Activated naive CD8-positive, alpha-beta T cell treated with anti-CD3 and anti-CD28 coated beads, Interleukin-2, amount 50 U/mL, for 24 hours (primary cell): ENCODE measurements around the gene SDC1.
"Not testable (repeated sequence)": the region's sequence is repeated elsewhere in the genome, so short reads cannot be mapped to it uniquely, and the experiment has no call there.

Experiments used
- ATAC-seq: fragments of 150-1000 bp; cut with Tn5 transposase; one replicate; pipeline ENCODE4 v1.10.0; 2021
- DNase-seq: peaks from one replicate; pipeline ENCODE4 v3.0.0; 2021
- H3K27ac Mint-ChIP-seq: one replicate; pipeline ENCODE4 v1.8.0; 2021; ENCODE audit warnings: mild to moderate bottlenecking, mixed read lengths
- H3K27me3 Mint-ChIP-seq: one replicate; pipeline ENCODE4 v1.8.0; 2021; ENCODE audit warnings: mixed read lengths
- H3K36me3 Mint-ChIP-seq: one replicate; pipeline ENCODE4 v1.8.0; 2021; ENCODE audit warnings: low read depth, mixed read lengths
- H3K4me1 Mint-ChIP-seq: one replicate; pipeline ENCODE4 v1.8.0; 2021; ENCODE audit warnings: mixed read lengths
- H3K4me3 Mint-ChIP-seq: one replicate; pipeline ENCODE4 v1.8.0; 2021; ENCODE audit warnings: mild to moderate bottlenecking, moderate library complexity, mixed read lengths
- H3K9me3 Mint-ChIP-seq: one replicate; pipeline ENCODE4 v1.8.0; 2021; ENCODE audit warnings: mixed read lengths

The SDC1 gene

DNA sequence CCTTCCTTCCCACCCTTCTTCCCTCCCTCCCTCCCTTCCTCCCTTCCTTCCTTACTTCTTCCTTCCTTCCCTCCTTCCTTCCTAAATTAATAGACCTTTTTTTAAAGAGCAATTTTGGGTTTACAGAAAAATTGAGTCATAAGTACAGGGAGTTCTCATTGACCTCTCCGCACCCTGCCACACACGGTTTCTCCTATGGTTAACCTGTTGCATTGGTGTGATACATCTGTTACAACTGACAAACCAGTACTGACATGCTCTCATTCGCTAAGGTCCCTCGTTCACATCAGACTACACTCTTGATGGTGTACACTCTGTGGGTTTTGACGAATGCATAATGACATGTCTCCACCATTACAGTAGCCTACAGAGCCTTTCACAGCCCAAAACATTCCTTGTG is 11.6 kb upstream of the SDC1 start:
- Mint-ChIP-seq H3K4me3 (no peak overlapping the region), H3K36me3 (no peaks in the 10 kb centered on the region), H3K27ac (no peak overlapping the region), H3K9me3 (no peaks in the 10 kb centered on the region), H3K27me3 (peaks cover 13% of the 10 kb centered on the region), H3K4me1 (no peaks in the 10 kb centered on the region)
- no peak for DNase-seq
- no peak for ATAC-seq

GRCh38 chr2:20235655-20236305 is 10.8 kb upstream of the SDC1 start:
- H3K9me3 Mint-ChIP-seq = no peaks in the 10 kb centered on the region
- no peaks in the 10 kb centered on the region for H3K4me1 Mint-ChIP-seq
- no peaks in the 10 kb centered on the region for H3K36me3 Mint-ChIP-seq
- peaks cover 14% of the 10 kb centered on the region for H3K27me3 Mint-ChIP-seq
- no peak for ATAC-seq
- no peak for DNase-seq
- no peak overlapping the region for H3K4me3 Mint-ChIP-seq
- no peak overlapping the region for H3K27ac Mint-ChIP-seq

DNA sequence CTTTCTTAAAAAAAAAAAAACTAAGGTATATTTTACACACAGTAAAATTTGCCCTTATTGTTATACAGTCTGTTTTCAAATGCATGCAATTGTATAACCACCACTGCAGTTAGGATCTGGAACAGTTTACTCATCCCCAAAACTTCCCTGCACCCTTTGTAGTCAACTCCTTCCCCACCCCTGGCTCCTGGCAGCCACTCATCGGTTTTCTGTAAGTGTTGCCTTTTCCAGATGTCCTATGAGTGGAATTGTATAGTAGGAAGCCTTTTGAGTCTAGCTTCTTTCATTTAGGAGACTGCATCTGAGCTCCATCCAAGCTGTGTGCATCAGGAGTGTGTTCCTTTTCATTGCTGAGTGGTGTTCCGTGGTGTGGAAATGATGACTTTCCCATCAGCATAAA is 9.7 kb upstream of the SDC1 start:
- H3K9me3 Mint-ChIP-seq, DNase-seq, H3K4me3 Mint-ChIP-seq, H3K27ac Mint-ChIP-seq, H3K36me3 Mint-ChIP-seq, ATAC-seq, H3K4me1 Mint-ChIP-seq: not testable (repeated sequence)
- peaks cover 18% of the 10 kb centered on the region for H3K27me3 Mint-ChIP-seq

GRCh38 chr2:20232837-20233207 is 7.9 kb upstream of the SDC1 start:
- Mint-ChIP-seq H3K4me3 (no peak overlapping the region), H3K36me3 (no peaks in the 10 kb centered on the region), H3K9me3 (no peaks in the 10 kb centered on the region), H3K27me3 (peaks cover 25% of the 10 kb centered on the region), H3K4me1 (no peaks in the 10 kb centered on the region), H3K27ac (no peak overlapping the region)
- ATAC-seq (no peak), DNase-seq (no peak)

- DNase-seq = no peak
- Mint-ChIP-seq H3K4me1 (no peaks in the 10 kb centered on the region), H3K9me3 (no peaks in the 10 kb centered on the region)
Measured at GRCh38 chr2:20231598-20232026, 6.7 kb upstream of the SDC1 start.

GRCh38 chr2:20231159-20231558 is 6.2 kb upstream of the SDC1 start:
- peaks cover under 1% of the 10 kb centered on the region for H3K4me1 Mint-ChIP-seq
- no peak for DNase-seq
- no peak for ATAC-seq
- no peak overlapping the region for H3K4me3 Mint-ChIP-seq
- no peaks in the 10 kb centered on the region for H3K9me3 Mint-ChIP-seq
- H3K36me3 Mint-ChIP-seq = no peaks in the 10 kb centered on the region
- H3K27me3 Mint-ChIP-seq = peaks cover 34% of the 10 kb centered on the region
- H3K27ac Mint-ChIP-seq = no peak overlapping the region

More at GRCh38 chr2:20231598-20232026, 6.7 kb upstream of the SDC1 start:
- H3K27me3 Mint-ChIP-seq = peaks cover 32% of the 10 kb centered on the region
- peak; percentile 18 for ATAC-seq
- H3K27ac Mint-ChIP-seq = no peak overlapping the region
- H3K4me3 Mint-ChIP-seq = no peak overlapping the region
- H3K36me3 Mint-ChIP-seq = no peaks in the 10 kb centered on the region

- Mint-ChIP-seq H3K27me3 (peaks cover 38% of the 10 kb centered on the region), H3K4me3 (no peak overlapping the region), H3K36me3 (no peaks in the 10 kb centered on the region)
Measured at GRCh38 chr2:20230114-20230425, 5.1 kb upstream of the SDC1 start.

GRCh38 chr2:20229322-20230113 is 4.6 kb upstream of the SDC1 start:
- Mint-ChIP-seq H3K4me3 (no peak overlapping the region), H3K9me3 (no peaks in the 10 kb centered on the region), H3K27me3 (peaks cover 38% of the 10 kb centered on the region), H3K4me1 (peaks cover 7% of the 10 kb centered on the region), H3K36me3 (no peaks in the 10 kb centered on the region), H3K27ac (no peak overlapping the region)
- ATAC-seq (no peak), DNase-seq (no peak)

More at GRCh38 chr2:20230114-20230425, 5.1 kb upstream of the SDC1 start:
- no peak for DNase-seq
- no peak for ATAC-seq
- no peak overlapping the region for H3K27ac Mint-ChIP-seq
- peaks cover 7% of the 10 kb centered on the region for H3K4me1 Mint-ChIP-seq
- H3K9me3 Mint-ChIP-seq = no peaks in the 10 kb centered on the region

- no peaks in the 10 kb centered on the region for H3K36me3 Mint-ChIP-seq
- H3K4me1 Mint-ChIP-seq = peaks cover 7% of the 10 kb centered on the region
- H3K4me3 Mint-ChIP-seq = no peak overlapping the region
- no peak overlapping the region for H3K27ac Mint-ChIP-seq
- no peak for ATAC-seq
- H3K9me3 Mint-ChIP-seq = no peaks in the 10 kb centered on the region
- peaks cover 37% of the 10 kb centered on the region for H3K27me3 Mint-ChIP-seq
- no peak for DNase-seq
Measured at GRCh38 chr2:20227894-20228505, 3.1 kb upstream of the SDC1 start.

DNA sequence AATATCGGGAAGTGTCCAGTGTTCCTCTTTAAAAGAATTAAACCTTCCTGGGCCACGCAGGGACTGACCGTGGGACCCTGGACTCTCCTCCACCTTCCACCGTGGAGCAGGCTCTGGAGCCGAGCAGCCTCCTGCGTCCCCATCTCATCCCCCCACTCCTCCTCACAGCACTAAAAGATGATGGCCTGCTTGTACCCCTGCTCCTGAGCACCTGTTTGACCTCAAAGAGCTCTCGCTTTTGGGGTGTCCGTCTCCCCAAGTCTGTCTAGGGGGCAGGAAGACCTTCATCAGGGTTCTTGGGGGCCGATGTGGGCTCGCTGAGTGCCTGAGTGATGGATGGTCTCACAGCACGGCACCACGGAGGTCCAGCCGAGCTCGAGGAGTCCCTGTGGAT is 1.2 kb upstream of the SDC1 start:
- H3K4me3 Mint-ChIP-seq = no peak overlapping the region

GRCh38 chr2:20225294-20226151 is 593 bp upstream of the SDC1 start:
- Mint-ChIP-seq H3K36me3 (no peaks in the 10 kb centered on the region), H3K9me3 (no peaks in the 10 kb centered on the region), H3K4me1 (peaks cover 7% of the 10 kb centered on the region), H3K27ac (no peak overlapping the region), H3K4me3 (no peak overlapping the region), H3K27me3 (peaks cover 50% of the 10 kb centered on the region)
- DNase-seq (peak; percentile 37), ATAC-seq (peak; percentile 67)

More for the DNA sequence above, 1.2 kb upstream of the SDC1 start:
- Mint-ChIP-seq H3K36me3 (no peaks in the 10 kb centered on the region), H3K27ac (no peak overlapping the region), H3K9me3 (no peaks in the 10 kb centered on the region), H3K4me1 (peaks cover 7% of the 10 kb centered on the region), H3K27me3 (peaks cover 51% of the 10 kb centered on the region)
- no peak for DNase-seq
- no peak for ATAC-seq

- H3K27ac Mint-ChIP-seq = no peak overlapping the region
- ATAC-seq (no peak), DNase-seq (no peak)
- H3K4me1 Mint-ChIP-seq = peaks cover 7% of the 10 kb centered on the region
- no peak overlapping the region for H3K4me3 Mint-ChIP-seq
- no peaks in the 10 kb centered on the region for H3K9me3 Mint-ChIP-seq
- H3K27me3 Mint-ChIP-seq = peaks cover 54% of the 10 kb centered on the region
- H3K36me3 Mint-ChIP-seq = no peaks in the 10 kb centered on the region
Measured at GRCh38 chr2:20224164-20224715, 690 bp downstream of the SDC1 start.

- H3K9me3 Mint-ChIP-seq = no peaks in the 10 kb centered on the region
- peaks cover 53% of the 10 kb centered on the region for H3K27me3 Mint-ChIP-seq
- ATAC-seq (peak; percentile 20), DNase-seq (peak; percentile 13)
- H3K36me3 Mint-ChIP-seq = no peaks in the 10 kb centered on the region
- no peak overlapping the region for H3K4me3 Mint-ChIP-seq
- H3K4me1 Mint-ChIP-seq = peaks cover 7% of the 10 kb centered on the region
- no peak overlapping the region for H3K27ac Mint-ChIP-seq
Measured at GRCh38 chr2:20223407-20224163, 1.3 kb downstream of the SDC1 start.
